HEK293 (cell line): ENCODE data around the gene LSM11.

Source experiments
- CTCF ChIA-PET: fragments of 350-600 bp; formaldehyde crosslinking; extraction: SDS; loops from one replicate; lab custom pipeline; 2021; ENCODE audit warnings: antibody characterized with exemption; lab: Yijun Ruan, JAX
- POLR2A ChIA-PET: fragments of 300-600 bp; formaldehyde crosslinking; extraction: SDS; loops from one replicate; lab custom pipeline; 2020; ENCODE audit warnings: antibody characterized with exemption, inconsistent platforms; lab: Yijun Ruan, JAX
- H3K27ac ChIP-seq: fragments of 200-500 bp; sonication (Bioruptor generic); 2 replicates; pipeline ENCODE4 v1.5.1; 2014; ENCODE audit warnings: low read depth, low read length, control low read depth, inconsistent platforms; ENCODE audit errors: extremely low read depth
- H3K36me3 ChIP-seq, 2 experiments: fragments of 200-500 bp in 1 of 2; sonication (Bioruptor generic) in 1 of 2; 1 replicate in 1 of 2; 2 replicates in 1 of 2; pipeline ENCODE4 v1.5.1; 2014 to 2017; ENCODE audit warnings: inconsistent platforms in 2 of 2, low read length in 2 of 2; ENCODE audit not compliant: control insufficient read depth in 2 of 2, insufficient read depth in 1 of 2
- H3K4me1 ChIP-seq: fragments of 200-500 bp; sonication (Bioruptor generic); 2 replicates; pipeline ENCODE4 v1.5.1; 2014; ENCODE audit warnings: mild to moderate bottlenecking, low read length, inconsistent platforms; ENCODE audit not compliant: control insufficient read depth, insufficient read depth
- H3K4me3 ChIP-seq: 2 replicates; pipeline ENCODE4 v1.5.1; 2011; ENCODE audit warnings: low read depth, mild to moderate bottlenecking, control low read depth, low read length, moderate library complexity
- H3K9me3 ChIP-seq: fragments of 200-500 bp; sonication (Bioruptor generic); 2 replicates; pipeline ENCODE4 v1.5.1; 2014; ENCODE audit warnings: low read depth, low read length, inconsistent platforms; ENCODE audit not compliant: control insufficient read depth, insufficient read depth
- FEZF1 ChIP-seq: fragments of 450-650 bp; formaldehyde crosslinking; IDR thresholded peaks from 2 replicates; pipeline ENCODE4 v1.5.1; 2016; ENCODE audit warnings: missing biosample characterization, missing genetic modification characterization
- MEIS1 ChIP-seq: sonication (generic); formaldehyde crosslinking; IDR thresholded peaks from 2 replicates; pipeline ENCODE4 v1.8.1; 2022; ENCODE audit warnings: missing genetic modification reagents, mild to moderate bottlenecking, borderline replicate concordance
- MYNN ChIP-seq: fragments of 450-650 bp; formaldehyde crosslinking; IDR thresholded peaks from 2 replicates; pipeline ENCODE4 v1.5.1; 2016; ENCODE audit warnings: missing biosample characterization, missing genetic modification characterization, borderline replicate concordance
- OSR2 ChIP-seq: fragments of 450-650 bp; formaldehyde crosslinking; IDR thresholded peaks from 2 replicates; pipeline ENCODE4 v1.5.1; 2016; ENCODE audit warnings: missing biosample characterization, missing genetic modification characterization
- ZBTB20 ChIP-seq: fragments of 450-650 bp; formaldehyde crosslinking; IDR thresholded peaks from 2 replicates; pipeline ENCODE4 v1.5.1; 2016; ENCODE audit warnings: missing biosample characterization, missing genetic modification characterization
- ZFP41 ChIP-seq: fragments of 450-650 bp; formaldehyde crosslinking; IDR thresholded peaks from 2 replicates; pipeline ENCODE4 v1.5.1; 2016; ENCODE audit warnings: missing biosample characterization, missing genetic modification characterization, borderline replicate concordance
- ZNF2 ChIP-seq: fragments of 450-650 bp; formaldehyde crosslinking; IDR thresholded peaks from 2 replicates; pipeline ENCODE4 v1.5.1; 2016; ENCODE audit warnings: missing biosample characterization, missing genetic modification characterization
- ZNF266 ChIP-seq: fragments of 450-650 bp; formaldehyde crosslinking; IDR thresholded peaks from 2 replicates; pipeline ENCODE4 v1.5.1; 2016; ENCODE audit warnings: missing biosample characterization, missing genetic modification characterization, low read depth
- ZNF433 ChIP-seq: fragments of 450-650 bp; formaldehyde crosslinking; IDR thresholded peaks from 2 replicates; pipeline ENCODE4 v1.5.1; 2016; ENCODE audit warnings: missing biosample characterization, missing genetic modification characterization, low read depth
- ZNF626 ChIP-seq: fragments of 450-650 bp; sonication (Bioruptor Pico); formaldehyde crosslinking; IDR thresholded peaks from 2 replicates; pipeline ENCODE4 v1.5.1; 2018; ENCODE audit warnings: missing biosample characterization, missing genetic modification characterization, inconsistent platforms
- ZNF747 ChIP-seq: fragments of 450-650 bp; formaldehyde crosslinking; IDR thresholded peaks from 2 replicates; pipeline ENCODE4 v1.5.1; 2016; ENCODE audit warnings: missing biosample characterization, missing genetic modification characterization
- TF ChIP-seq, protein P1 (sequence below): fragments of 450-650 bp; formaldehyde crosslinking; IDR thresholded peaks from 2 replicates; pipeline ENCODE4 v1.5.1; 2016; ENCODE audit warnings: missing biosample characterization, missing genetic modification characterization
- TF ChIP-seq, protein P2 (sequence below): fragments of 450-650 bp; formaldehyde crosslinking; IDR thresholded peaks from 2 replicates; pipeline ENCODE4 v1.5.1; 2016; ENCODE audit warnings: missing biosample characterization, missing genetic modification characterization
- TF ChIP-seq, protein P3 (sequence below): fragments of 450-650 bp; formaldehyde crosslinking; IDR thresholded peaks from 2 replicates; pipeline ENCODE4 v1.5.1; 2016; ENCODE audit warnings: missing biosample characterization, missing genetic modification characterization
- TF ChIP-seq, protein P4 (sequence below): fragments of 450-650 bp; formaldehyde crosslinking; IDR thresholded peaks from 2 replicates; pipeline ENCODE4 v1.5.1; 2016; ENCODE audit warnings: missing biosample characterization, missing genetic modification characterization
- TF ChIP-seq, protein P5 (sequence below): fragments of 450-650 bp; formaldehyde crosslinking; IDR thresholded peaks from 2 replicates; pipeline ENCODE4 v1.5.1; 2016; ENCODE audit warnings: missing biosample characterization, missing genetic modification characterization
- TF ChIP-seq, protein P6 (sequence below): fragments of 450-650 bp; formaldehyde crosslinking; IDR thresholded peaks from 2 replicates; pipeline ENCODE4 v1.5.0; 2017; ENCODE audit warnings: missing biosample characterization, missing genetic modification characterization, borderline replicate concordance

Gene LSM11

DNA sequence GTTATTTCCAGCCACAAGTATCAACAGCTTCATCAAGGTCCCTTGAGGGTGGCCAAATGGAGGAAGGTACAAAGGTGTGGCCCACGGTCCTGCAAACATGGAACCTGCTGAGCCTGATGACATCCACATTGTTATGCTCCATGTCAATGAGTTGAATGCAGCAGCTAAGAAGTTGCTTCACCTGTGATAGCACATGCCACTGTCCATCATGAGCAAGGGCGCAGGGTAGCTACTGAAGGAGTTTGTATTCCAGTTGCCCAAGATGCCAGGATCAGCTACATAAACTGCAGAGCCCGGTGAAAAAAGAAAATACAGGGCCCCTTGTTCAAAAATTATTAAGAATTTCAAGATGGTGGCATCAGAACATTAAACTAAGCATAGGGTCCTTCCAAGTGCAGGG, 24.2 kb downstream of the LSM11 start:
- CTCF ChIA-PET, result interaction anchor here (0.7 to 1.1 kb wide), 3 partner anchors 928 to 1826 kb away, joined by 3 read pairs; no protein-coding TSS in a partner anchor

DNA sequence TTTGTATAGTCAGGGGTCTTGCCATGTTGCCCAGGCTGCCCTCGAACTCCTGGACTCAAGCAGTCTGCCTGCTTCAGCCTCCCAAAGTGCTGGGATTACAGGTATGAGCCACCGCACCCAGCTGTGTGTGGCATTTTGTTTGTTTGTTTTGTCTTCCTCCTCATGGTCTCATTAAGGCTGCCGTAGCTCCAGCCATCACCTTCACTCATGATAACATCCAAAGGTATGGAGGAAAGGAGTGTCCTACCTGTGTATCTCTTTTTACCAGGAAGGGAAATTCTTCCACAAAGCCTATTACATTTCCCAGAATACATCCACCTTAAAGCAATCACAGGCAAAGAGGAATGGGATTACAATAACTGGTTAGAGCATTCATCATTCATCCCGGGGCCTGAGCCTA, 27.2 kb downstream of the LSM11 start:
- POLR2A ChIA-PET, result no interaction called here
- no peak for TF ChIP-seq ZFP41 (tag by site-specific recombination)
- TF ChIP-seq, protein P1, sequence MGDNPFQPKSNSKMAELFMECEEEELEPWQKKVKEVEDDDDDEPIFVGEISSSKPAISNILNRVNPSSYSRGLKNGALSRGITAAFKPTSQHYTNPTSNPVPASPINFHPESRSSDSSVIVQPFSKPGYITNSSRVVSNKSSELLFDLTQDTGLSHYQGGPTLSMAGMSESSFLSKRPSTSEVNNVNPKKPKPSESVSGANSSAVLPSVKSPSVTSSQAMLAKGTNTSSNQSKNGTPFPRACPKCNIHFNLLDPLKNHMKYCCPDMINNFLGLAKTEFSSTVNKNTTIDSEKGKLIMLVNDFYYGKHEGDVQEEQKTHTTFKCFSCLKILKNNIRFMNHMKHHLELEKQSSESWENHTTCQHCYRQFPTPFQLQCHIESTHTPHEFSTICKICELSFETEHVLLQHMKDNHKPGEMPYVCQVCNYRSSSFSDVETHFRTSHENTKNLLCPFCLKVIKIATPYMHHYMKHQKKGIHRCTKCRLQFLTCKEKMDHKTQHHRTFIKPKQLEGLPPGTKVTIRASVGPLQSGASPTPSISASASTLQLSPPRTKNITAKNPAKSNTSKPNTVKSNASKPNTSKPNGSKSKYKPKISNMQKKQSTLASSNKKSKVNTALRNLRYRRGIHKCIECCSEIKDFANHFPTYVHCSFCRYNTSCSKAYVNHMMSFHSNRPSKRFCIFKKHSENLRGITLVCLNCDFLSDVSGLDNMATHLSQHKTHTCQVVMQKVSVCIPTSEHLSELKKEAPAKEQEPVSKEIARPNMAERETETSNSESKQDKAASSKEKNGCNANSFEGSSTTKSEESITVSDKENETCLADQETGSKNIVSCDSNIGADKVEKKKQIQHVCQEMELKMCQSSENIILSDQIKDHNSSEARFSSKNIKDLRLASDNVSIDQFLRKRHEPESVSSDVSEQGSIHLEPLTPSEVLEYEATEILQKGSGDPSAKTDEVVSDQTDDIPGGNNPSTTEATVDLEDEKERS, result peak; percentile 85; the same call in 1 of the 2 replicates
- TF ChIP-seq, protein P2, sequence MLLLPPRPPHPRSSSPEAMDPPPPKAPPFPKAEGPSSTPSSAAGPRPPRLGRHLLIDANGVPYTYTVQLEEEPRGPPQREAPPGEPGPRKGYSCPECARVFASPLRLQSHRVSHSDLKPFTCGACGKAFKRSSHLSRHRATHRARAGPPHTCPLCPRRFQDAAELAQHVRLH (tag by site-specific recombination), result 0 out of 2 replicates have a peak, but pooled peaks have one; percentile 54

More for the DNA sequence above, 24.2 kb downstream of the LSM11 start:
- H3K27ac ChIP-seq, result no peak overlapping the region
- H3K9me3 ChIP-seq, result no peaks in the 10 kb centered on the region
- no peak overlapping the region for H3K4me3 ChIP-seq
- no peaks in the 10 kb centered on the region for H3K36me3 ChIP-seq
- H3K4me1 ChIP-seq, result no peaks in the 10 kb centered on the region
- no peak for TF ChIP-seq ZNF266
- TF ChIP-seq MEIS1, result no peak
- TF ChIP-seq ZNF2, result no peak
- no peak for TF ChIP-seq FEZF1 (tag by site-specific recombination)
- TF ChIP-seq, protein P3, sequence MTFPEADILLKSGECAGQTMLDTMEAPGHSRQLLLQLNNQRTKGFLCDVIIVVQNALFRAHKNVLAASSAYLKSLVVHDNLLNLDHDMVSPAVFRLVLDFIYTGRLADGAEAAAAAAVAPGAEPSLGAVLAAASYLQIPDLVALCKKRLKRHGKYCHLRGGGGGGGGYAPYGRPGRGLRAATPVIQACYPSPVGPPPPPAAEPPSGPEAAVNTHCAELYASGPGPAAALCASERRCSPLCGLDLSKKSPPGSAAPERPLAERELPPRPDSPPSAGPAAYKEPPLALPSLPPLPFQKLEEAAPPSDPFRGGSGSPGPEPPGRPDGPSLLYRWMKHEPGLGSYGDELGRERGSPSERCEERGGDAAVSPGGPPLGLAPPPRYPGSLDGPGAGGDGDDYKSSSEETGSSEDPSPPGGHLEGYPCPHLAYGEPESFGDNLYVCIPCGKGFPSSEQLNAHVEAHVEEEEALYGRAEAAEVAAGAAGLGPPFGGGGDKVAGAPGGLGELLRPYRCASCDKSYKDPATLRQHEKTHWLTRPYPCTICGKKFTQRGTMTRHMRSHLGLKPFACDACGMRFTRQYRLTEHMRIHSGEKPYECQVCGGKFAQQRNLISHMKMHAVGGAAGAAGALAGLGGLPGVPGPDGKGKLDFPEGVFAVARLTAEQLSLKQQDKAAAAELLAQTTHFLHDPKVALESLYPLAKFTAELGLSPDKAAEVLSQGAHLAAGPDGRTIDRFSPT (tag by site-specific recombination), result no peak
- no peak for TF ChIP-seq ZNF626 (tag by site-specific recombination)
- TF ChIP-seq OSR2, result no peak
- POLR2A ChIA-PET, result no interaction called here

DNA sequence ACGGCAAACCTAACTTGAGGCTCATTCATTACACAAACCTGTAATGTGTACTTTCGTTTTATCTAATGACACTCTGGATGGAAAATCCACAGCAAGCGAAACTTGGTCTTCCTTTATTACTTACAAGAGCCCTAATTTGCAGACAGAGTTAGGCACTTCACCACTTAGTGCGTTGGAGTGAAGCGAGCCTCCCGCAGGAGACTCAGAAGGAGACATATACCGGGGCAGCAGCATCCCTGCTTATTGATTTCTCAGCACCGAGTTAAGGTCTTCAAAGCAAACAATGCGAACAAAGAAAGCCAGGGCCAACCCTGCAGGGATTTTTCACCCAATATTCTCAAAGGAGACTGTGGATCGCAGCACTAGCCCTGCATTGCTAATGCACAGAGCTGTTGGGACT, 28.6 kb downstream of the LSM11 start:
- CTCF ChIA-PET, result interaction anchor here (0.6 to 0.7 kb wide), 3 partner anchors 13 to 473 kb away, joined by 3 to 5 read pairs (median 3); no protein-coding TSS in a partner anchor
- no peaks in the 10 kb centered on the region for H3K4me1 ChIP-seq
- TF ChIP-seq ZBTB20 (tag by site-specific recombination), result no peak
- TF ChIP-seq ZNF433 (tag by site-specific recombination), result no peak
- TF ChIP-seq, protein P4, sequence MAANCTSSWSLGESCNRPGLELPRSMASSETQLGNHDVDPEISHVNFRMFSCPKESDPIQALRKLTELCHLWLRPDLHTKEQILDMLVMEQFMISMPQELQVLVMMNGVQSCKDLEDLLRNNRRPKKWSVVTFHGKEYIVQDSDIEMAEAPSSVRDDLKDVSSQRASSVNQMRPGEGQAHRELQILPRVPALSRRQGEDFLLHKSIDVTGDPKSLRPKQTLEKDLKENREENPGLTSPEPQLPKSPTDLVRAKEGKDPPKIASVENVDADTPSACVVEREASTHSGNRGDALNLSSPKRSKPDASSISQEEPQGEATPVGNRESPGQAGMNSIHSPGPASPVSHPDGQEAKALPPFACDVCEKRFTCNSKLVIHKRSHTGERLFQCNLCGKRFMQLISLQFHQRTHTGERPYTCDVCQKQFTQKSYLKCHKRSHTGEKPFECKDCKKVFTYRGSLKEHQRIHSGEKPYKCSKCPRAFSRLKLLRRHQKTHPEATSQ (tag by site-specific recombination), result no peak
- TF ChIP-seq, protein P5, sequence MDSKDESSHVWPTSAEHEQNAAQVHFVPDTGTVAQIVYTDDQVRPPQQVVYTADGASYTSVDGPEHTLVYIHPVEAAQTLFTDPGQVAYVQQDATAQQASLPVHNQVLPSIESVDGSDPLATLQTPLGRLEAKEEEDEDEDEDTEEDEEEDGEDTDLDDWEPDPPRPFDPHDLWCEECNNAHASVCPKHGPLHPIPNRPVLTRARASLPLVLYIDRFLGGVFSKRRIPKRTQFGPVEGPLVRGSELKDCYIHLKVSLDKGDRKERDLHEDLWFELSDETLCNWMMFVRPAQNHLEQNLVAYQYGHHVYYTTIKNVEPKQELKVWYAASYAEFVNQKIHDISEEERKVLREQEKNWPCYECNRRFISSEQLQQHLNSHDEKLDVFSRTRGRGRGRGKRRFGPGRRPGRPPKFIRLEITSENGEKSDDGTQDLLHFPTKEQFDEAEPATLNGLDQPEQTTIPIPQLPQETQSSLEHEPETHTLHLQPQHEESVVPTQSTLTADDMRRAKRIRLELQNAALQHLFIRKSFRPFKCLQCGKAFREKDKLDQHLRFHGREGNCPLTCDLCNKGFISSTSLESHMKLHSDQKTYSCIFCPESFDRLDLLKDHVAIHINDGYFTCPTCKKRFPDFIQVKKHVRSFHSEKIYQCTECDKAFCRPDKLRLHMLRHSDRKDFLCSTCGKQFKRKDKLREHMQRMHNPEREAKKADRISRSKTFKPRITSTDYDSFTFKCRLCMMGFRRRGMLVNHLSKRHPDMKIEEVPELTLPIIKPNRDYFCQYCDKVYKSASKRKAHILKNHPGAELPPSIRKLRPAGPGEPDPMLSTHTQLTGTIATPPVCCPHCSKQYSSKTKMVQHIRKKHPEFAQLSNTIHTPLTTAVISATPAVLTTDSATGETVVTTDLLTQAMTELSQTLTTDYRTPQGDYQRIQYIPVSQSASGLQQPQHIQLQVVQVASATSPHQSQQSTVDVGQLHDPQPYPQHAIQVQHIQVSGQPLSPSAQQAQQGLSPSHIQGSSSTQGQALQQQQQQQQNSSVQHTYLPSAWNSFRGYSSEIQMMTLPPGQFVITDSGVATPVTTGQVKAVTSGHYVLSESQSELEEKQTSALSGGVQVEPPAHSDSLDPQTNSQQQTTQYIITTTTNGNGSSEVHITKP (tag by site-specific recombination), result no peak
- no peak for TF ChIP-seq ZNF747 (tag by site-specific recombination)
- no peak for TF ChIP-seq MYNN
- TF ChIP-seq, protein P6, sequence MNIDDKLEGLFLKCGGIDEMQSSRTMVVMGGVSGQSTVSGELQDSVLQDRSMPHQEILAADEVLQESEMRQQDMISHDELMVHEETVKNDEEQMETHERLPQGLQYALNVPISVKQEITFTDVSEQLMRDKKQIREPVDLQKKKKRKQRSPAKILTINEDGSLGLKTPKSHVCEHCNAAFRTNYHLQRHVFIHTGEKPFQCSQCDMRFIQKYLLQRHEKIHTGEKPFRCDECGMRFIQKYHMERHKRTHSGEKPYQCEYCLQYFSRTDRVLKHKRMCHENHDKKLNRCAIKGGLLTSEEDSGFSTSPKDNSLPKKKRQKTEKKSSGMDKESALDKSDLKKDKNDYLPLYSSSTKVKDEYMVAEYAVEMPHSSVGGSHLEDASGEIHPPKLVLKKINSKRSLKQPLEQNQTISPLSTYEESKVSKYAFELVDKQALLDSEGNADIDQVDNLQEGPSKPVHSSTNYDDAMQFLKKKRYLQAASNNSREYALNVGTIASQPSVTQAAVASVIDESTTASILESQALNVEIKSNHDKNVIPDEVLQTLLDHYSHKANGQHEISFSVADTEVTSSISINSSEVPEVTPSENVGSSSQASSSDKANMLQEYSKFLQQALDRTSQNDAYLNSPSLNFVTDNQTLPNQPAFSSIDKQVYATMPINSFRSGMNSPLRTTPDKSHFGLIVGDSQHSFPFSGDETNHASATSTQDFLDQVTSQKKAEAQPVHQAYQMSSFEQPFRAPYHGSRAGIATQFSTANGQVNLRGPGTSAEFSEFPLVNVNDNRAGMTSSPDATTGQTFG (tag by site-specific recombination), result no peak

More for the DNA sequence above, 27.2 kb downstream of the LSM11 start:
- Histone ChIP-seq H3K4me3 (no peak overlapping the region), H3K27ac (no peak overlapping the region), H3K9me3 (no peaks in the 10 kb centered on the region), H3K4me1 (no peaks in the 10 kb centered on the region), H3K36me3 (no peaks in the 10 kb centered on the region)
- CTCF ChIA-PET, result interaction anchor here (0.6 to 1.5 kb wide), 2 partner anchors 9 to 26 kb away, joined by 3 to 4 read pairs; no protein-coding TSS in a partner anchor

More for the DNA sequence above, 28.6 kb downstream of the LSM11 start:
- no peaks in the 10 kb centered on the region for H3K9me3 ChIP-seq
- no peak overlapping the region for H3K27ac ChIP-seq
- H3K4me3 ChIP-seq, result no peak overlapping the region
- POLR2A ChIA-PET, result no interaction called here
- no peaks in the 10 kb centered on the region for H3K36me3 ChIP-seq
